ENCODE measurements around the gene TRIO. TPM values are rescaled to one million over a fixed set of nuclear protein-coding genes. Genes with fewer than 3 reads are reported as not detected.

Gene TRIO
- polyA plus RNA-seq, 1 of the 3 experiments (the other 2 are of a cell fraction) = 229 TPM

- H3K9me2 ChIP-seq = no peaks in the 10 kb centered on the region
- POLR2A ChIA-PET = no interaction called here
These were observed 9.7 kb upstream of the TRIO start for GRCh38 chr5:14133394-14133793.

GRCh38 chr5:14134083-14134482 lies 9.1 kb upstream of the TRIO start:
- H3K4me1 ChIP-seq (ENCODE audit: control insufficient read depth in 1 of 2, insufficient read depth in 2 of 2, low read depth in 1 of 2, low read length in 1 of 2) = no peaks in the 10 kb centered on the region
- no peak for TF ChIP-seq MXI1 (IDR thresholded peaks at IDR 0.05; ENCODE audit: low read depth, low read length)
- TF ChIP-seq RXRA (IDR thresholded peaks at IDR 0.05; ENCODE audit: borderline replicate concordance, low read depth) = no peak
- no peak for TF ChIP-seq RAD21 (IDR thresholded peaks at IDR 0.05; ENCODE audit: low read length)
- TF ChIP-seq JUND (IDR thresholded peaks at IDR 0.05) = no peak
- no peak for TF ChIP-seq YY1 (IDR thresholded peaks at IDR 0.05; ENCODE audit: low read depth)
- no peak for TF ChIP-seq PBX3 (IDR thresholded peaks at IDR 0.05)
- no peak for TF ChIP-seq NFIC (IDR thresholded peaks at IDR 0.05; ENCODE audit: borderline replicate concordance)
- no peak for TF ChIP-seq TAF1 (IDR thresholded peaks at IDR 0.05; ENCODE audit: borderline replicate concordance, low read depth, low read length)
- TF ChIP-seq ZBTB33 (IDR thresholded peaks at IDR 0.05; ENCODE audit: borderline replicate concordance, low read depth) = no peak
- no peak for TF ChIP-seq GABPA (IDR thresholded peaks at IDR 0.05; ENCODE audit: low read depth)
- TF ChIP-seq USF2 (IDR thresholded peaks at IDR 0.05; ENCODE audit: borderline replicate concordance, low read depth, low read length) = no peak
- TF ChIP-seq ELF1 (IDR thresholded peaks at IDR 0.05) = no peak
- no peak for TF ChIP-seq GATA2 (CRISPR knock-in tag; IDR thresholded peaks at IDR 0.05)
- TF ChIP-seq MAX (IDR thresholded peaks at IDR 0.05; ENCODE audit: low read depth) = no peak
- no peak for TF ChIP-seq FOXM1 (IDR thresholded peaks at IDR 0.05; ENCODE audit: low read depth)
- no peak for TF ChIP-seq TEAD4 (IDR thresholded peaks at IDR 0.05; ENCODE audit: borderline replicate concordance, insufficient read depth)
- no peaks in the 10 kb centered on the region for H3K79me2 ChIP-seq (ENCODE audit: insufficient read depth)
- H3K9ac ChIP-seq = no peak overlapping the region
- WGBS (ENCODE audit: low lambda C conversion rate) = 87% methylated on average over 1 of the region's 1 CpG
- no peak for DNase-seq
- ChIA-PET CTCF (interaction anchor here (0.7 kb wide), 1 partner anchor 264 kb away, joined by 3 read pairs; no protein-coding TSS in a partner anchor), POLR2A (no interaction called here)
- no peaks in the 10 kb centered on the region for H3K9me3 ChIP-seq
- no peak overlapping the region for H3K4me2 ChIP-seq
- no peak overlapping the region for H3K27ac ChIP-seq (ENCODE audit: low read depth in 2 of 2, low read length in 1 of 2)
- no peak overlapping the region for H2AFZ ChIP-seq (ENCODE audit: low read depth)
- H3K27me3 ChIP-seq (ENCODE audit: insufficient read depth) = no peaks in the 10 kb centered on the region
- H3F3A ChIP-seq (replicated peaks; ENCODE audit: insufficient read depth) = peaks cover 4% of the 10 kb centered on the region
- H4K20me1 ChIP-seq (ENCODE audit: insufficient read depth) = no peaks in the 10 kb centered on the region
- no peaks in the 10 kb centered on the region for H3K36me3 ChIP-seq (replicated peaks in 1 of 2; ENCODE audit: control insufficient read depth in 1 of 2, insufficient read depth in 2 of 2, low read length in 1 of 2)
- no peak overlapping the region for H3K4me3 ChIP-seq (ENCODE audit: low read depth in 2 of 2, low read length in 1 of 2)
- no peaks in the 10 kb centered on the region for H3K9me2 ChIP-seq

More at GRCh38 chr5:14133394-14133793, 9.7 kb upstream of the TRIO start:
- TF ChIP-seq TAF1 (IDR thresholded peaks at IDR 0.05; ENCODE audit: borderline replicate concordance, low read depth, low read length) (no peak), IRF3 (IDR thresholded peaks at IDR 0.05; ENCODE audit: low read depth, low read length) (no peak), FOXJ3 (CRISPR knock-in tag; IDR thresholded peaks at IDR 0.05) (no peak), SMC3 (IDR thresholded peaks at IDR 0.05; ENCODE audit: low read depth, low read length) (no peak), RAD21 (IDR thresholded peaks at IDR 0.05; ENCODE audit: low read length) (no peak), MEF2A (IDR thresholded peaks at IDR 0.05; ENCODE audit: borderline replicate concordance, low read depth) (no peak), TEAD4 (IDR thresholded peaks at IDR 0.05; ENCODE audit: borderline replicate concordance, insufficient read depth) (no peak), YY1 (IDR thresholded peaks at IDR 0.05; ENCODE audit: low read depth) (no peak)
- H3K27me3 ChIP-seq (ENCODE audit: insufficient read depth) = no peaks in the 10 kb centered on the region
- H4K20me1 ChIP-seq (ENCODE audit: insufficient read depth) = no peaks in the 10 kb centered on the region
- no peaks in the 10 kb centered on the region for H3K9me3 ChIP-seq
- H3K36me3 ChIP-seq (replicated peaks in 1 of 2; ENCODE audit: control insufficient read depth in 1 of 2, insufficient read depth in 2 of 2, low read length in 1 of 2) = no peaks in the 10 kb centered on the region
- H3K27ac ChIP-seq (ENCODE audit: low read depth in 2 of 2, low read length in 1 of 2) = no peak overlapping the region
- H3K4me2 ChIP-seq = no peak overlapping the region
- CTCF ChIA-PET = interaction anchor here (1.0 to 1.7 kb wide), 3 partner anchors 7 to 24 kb away, joined by 3 to 6 read pairs (median 4); no protein-coding TSS in a partner anchor
- no peaks in the 10 kb centered on the region for H3K4me1 ChIP-seq (ENCODE audit: control insufficient read depth in 1 of 2, insufficient read depth in 2 of 2, low read depth in 1 of 2, low read length in 1 of 2)
- peaks cover 3% of the 10 kb centered on the region for H3F3A ChIP-seq (replicated peaks; ENCODE audit: insufficient read depth)
- no peak overlapping the region for H2AFZ ChIP-seq (ENCODE audit: low read depth)
- DNase-seq = no peak
- no peak overlapping the region for H3K9ac ChIP-seq
- no peaks in the 10 kb centered on the region for H3K79me2 ChIP-seq (ENCODE audit: insufficient read depth)
- 66% methylated on average over 2 of the region's 2 CpGs for WGBS (ENCODE audit: low lambda C conversion rate)
- H3K4me3 ChIP-seq (ENCODE audit: low read depth in 2 of 2, low read length in 1 of 2) = no peak overlapping the region
